ENCODE measurements around the gene DDX31.

The DDX31 gene

DNA sequence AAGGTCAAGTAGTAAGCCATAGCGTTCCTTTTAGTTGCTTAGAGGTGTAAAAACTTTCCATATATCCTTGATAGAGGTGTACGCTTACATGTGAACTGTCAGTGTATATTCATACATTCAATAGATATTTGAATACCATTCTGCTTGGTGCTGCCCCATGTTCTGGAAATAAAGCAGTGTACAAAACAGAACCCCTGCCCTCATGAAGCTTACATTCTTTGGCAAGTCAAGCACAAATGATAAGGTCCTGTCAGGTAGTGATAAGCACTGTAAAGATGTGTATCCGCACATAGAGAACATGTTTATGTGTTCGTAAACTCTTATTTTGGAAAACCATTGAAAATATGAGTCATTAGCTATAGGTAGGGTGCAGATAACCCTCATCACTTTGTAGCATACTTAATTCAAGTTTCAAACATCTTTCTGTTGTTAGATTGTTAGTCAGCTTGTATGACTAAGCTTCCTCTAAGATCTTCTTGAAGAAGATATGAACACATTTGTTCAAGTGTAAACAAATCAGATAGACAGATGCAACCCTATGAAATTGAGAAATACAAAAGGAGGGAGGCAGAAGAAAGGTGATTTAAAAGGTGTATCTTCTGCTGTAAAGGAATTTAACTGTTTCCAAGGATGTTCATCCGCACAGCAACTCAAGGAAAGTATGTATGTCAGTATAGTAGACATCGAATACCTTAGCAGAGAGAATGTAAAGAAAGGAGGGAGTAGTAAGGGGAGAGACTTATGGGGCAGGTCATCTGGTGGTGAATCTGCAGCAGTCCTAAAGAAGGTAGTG, 2.0 kb upstream of the DDX31 start:
- peak; percentile 33 for DNase-seq

DNA sequence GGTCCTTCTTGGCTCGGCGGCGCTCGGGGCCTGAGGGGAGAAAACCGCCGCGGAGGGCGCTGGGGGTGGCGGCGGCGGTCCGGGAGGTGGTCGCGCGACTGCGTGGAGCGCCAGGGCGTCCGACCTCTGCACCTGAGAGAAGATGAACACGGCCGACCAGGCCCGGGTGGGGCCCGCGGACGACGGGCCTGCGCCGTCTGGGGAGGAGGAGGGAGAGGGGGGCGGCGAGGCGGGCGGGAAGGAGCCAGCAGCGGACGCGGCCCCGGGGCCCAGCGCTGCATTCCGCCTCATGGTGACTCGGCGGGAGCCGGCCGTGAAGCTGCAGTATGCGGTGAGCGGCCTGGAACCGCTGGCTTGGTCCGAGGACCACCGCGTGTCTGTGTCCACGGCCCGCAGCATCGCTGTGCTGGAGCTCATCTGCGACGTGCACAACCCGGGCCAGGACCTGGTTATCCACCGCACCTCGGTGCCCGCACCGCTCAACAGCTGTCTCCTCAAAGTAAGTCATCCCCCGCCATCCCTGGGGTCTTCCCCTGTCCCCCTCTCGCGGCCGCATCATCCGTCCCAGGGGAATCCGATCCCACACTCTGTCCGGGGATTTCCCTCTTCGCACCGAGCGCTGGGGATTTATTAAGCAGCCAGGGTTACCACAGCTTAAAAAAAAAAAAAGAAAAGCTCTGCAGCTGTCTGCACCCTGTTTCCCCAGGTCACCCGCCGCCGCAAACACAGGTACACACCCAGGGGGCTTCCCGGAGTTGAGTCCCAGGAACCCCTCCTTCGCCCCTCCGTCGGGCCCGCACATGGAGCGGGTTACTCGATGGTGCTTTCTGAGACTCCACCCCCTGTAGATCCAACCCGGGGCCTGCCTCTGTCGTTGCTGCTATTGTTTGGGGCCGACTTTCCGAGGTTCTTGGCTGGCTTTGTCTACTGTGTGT, 941 bp upstream of the DDX31 start, which contains the start of gene GTF3C4:
GTF3C4 (plus strand) TSS at position 8 of the 935 bp plus-strand sequence; CDS start at position 143, 135 bp downstream.
- no peak for DNase-seq

DNA sequence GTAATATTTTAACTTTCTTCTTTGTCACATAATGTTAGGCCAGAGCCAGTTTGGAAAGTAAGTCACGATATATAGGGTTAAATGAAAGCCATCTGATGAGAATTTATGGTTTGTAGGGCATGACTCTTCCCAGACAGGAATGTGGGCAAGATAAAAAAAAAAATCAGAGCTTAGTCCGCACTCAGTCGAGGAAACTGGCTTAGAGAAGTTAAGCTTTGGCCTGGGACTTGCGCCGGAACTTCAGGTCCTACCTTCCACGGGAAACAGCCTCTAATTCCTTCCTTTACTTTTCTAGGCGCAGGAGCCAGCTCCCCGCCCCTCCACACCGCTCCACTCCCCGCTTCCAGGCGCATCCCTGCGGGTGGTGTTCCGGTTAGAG, 475 bp downstream of the DDX31 start:
- peak; percentile 75 for DNase-seq

DNA sequence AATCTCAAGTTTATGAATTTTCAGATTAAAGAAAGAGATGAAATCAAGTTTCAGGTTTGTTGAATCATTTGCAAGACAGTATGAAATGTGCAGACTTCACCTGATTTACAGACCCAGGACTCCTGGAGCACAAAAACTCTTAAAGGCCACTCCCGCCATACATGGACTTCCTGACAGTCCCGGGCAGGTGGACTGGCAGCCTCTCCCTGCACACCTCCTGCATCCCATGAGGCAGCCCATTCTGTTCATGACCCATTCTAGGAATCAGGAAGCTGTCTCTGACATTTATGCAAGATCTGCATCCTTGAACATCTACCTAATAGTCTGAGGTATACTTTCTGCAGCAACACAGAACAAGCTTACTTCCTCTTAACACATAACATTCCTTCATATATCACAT, 5.9 kb downstream of the DDX31 start:
- no peak for DNase-seq

DNA sequence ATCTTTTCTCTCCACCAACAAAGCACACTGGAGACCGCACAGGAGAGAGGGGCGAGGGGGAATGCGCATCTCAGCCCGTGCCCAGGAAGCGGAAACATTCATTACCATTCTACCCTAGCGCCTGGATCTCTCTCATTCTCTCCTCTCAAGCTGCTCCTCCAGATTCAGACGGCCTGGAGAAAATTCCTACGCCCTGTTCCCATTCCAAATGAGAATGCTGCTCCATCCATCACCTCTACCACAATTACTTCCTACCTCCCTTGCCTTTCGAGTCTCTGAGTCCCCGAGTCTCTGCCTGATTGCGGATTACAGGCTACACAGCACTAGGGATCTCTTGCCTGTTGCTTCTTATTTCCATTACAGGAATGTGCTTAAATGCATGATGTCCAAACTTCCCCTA, 6.7 kb downstream of the DDX31 start:
- no peak for DNase-seq

DNA sequence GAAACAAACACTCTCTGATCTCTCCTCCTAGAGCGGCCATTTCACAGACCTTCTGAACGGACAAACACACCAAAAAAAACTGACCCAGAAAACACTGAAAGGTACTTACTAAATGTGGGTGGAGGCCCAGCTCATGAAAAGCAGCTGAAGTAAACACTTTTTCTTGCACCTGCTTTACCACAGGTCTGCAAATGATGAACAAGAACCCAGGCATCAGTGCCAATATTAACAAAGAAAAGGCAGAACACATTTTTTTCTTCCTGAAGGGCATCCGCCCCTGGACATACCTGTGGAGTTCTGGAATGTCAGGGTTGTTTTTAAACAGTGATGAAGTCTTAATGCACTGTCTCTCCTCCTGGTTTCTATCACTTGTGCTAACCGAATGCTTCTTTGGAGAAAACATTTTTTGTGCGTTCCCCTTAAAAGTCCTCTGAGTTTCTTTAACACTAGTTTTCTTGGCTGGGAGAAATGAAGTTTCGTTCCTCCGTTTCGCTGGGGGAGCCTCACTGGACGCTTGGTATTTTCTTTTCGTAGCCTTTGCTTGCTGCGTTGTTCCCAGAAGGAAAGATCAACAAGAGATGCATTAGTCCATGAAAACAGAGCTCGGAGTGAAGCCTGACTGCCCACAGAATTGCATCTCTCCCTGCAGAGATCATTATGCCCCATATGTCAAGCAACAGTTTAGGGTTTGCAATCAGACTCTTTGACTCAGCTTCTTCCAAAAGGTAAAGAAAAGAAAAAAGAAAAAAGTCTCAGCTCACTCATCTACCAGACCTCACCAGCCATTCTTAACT, 7.4 kb downstream of the DDX31 start:
- DNase-seq: no peak

DNA sequence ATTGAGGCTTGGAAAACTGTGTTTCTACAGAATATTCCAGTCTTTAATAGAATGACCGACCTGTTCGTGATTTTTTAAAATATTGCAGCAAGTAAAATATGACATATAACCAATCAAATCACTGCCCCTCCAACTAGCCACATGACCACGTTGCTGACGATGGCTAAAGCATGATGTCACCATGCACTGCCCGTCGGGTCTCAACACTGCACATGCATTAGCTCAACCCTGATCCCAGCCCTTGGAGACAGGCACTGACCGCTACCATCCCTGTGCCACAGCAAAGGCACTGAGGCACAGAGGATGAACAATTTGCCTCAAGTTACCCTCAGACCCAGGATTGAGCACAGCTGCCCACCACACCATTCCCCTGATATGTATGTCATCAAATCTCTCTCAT, 13.5 kb downstream of the DDX31 start:
- DNase-seq: no peak

DNA sequence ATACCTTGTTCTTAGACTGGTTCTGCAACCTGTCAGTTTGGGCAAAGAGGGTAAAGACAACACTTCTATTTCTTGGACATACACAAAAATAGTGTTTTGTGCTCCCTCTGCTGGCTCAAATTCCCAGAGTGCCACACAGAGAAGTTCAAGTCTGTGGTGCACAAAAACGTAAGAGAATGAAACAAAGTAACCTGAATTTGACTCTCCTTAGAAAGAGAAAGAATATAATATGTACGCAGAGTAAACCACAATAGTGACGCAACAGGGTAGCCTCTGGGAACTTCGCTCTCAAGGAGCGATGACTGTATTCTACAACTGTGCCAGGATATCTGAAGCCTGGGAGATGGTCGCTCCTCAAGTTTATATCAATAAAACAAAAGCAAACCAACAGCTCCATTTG, 18.5 kb downstream of the DDX31 start:
- DNase-seq: no peak

DNA sequence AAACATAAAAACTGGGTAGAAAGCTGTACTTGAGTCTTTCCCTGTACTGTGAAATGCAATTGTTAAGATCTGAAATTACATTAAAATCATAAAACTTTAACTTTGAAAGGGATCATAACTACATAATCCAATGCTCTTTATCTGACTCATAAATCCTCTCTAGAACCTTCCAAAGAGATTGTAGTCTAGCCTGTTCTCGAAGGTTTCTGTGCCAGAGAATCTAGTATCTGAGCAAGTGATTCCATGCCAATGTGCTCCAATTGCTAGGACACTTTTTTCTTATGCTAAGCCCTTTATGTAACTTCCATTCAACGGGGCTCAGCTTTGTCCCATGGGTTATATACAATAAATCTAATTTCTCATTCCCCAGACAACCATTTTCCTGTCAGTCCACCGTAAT, 21.1 kb downstream of the DDX31 start:
- DNase-seq: no peak

DNA sequence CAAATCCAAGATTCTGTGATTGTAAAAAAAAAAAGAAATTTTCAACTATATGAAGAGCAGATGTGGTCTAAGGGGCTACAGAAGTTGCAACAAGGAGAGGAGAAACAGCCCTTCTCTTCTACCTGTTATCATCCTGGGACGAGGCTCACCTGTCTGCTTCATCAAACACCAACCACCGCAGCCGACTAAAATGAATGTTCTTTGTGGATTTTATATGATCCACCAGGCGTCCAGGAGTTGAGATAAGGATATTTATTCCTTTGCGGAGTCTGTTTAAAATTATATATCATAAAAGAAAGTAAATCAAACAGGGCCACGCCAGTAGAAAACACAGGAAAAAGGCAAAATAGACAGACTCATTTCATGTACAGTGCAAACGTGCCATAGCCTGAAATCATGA, 21.5 kb downstream of the DDX31 start:
- DNase-seq: no peak

DNA sequence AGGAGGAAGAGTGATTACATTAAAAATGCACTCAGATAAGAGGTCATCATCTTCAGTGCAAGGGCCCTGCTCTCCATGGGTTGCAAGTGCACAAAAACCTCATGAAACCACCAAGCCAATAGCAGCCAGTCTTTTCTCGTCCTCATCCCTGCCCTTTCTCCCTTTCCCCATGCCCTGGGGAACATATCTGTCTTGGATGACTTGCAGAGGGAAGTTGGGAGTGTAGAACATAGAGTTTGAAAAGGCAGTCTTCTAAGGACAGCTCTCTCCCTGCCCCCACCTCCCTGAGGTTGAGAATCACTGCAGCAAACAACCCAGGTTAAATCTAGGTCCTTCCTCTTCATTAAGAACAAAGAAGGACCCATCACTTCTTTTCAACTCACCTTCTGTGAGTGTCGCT, 22.0 kb downstream of the DDX31 start:
- DNase-seq: no peak

DNA sequence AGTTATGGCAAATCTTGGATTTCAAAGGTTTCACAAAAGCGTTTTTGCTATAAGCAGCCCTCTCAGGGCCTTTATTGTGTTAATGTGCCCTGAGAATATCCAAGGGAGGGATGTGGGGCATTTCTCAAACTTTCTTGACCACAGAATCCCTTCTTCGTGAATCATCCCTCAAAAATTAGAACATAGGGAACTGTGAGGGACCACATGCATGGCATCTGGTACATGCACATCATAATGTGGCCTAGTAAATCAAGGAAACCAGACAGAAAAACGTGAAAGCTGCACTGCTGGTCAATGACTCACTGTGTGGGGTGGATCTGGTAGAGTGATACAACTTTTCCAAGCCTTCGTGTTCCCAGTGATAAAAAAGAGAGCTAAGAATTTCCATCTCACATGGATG, 22.4 kb downstream of the DDX31 start:
- peak; percentile 86 for DNase-seq

DNA sequence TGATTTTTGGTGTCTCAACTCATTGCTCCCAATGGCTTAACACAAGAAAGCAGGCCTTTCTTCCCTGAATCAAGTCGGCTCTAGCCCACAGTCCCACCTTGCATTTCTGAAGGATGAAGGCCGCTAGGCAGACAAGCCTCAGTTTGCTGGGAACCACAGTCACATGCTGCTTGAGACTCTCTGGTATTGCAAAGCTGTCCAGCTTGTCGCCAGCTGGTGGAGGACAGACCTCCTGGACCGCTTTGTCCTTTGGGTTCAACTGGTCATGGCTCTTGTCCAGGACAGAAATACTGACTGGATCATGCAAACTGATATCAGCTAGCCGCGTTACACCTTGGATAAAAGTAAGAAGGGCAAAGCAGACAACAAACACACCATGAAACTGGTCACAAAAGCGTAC, 23.1 kb downstream of the DDX31 start:
- DNase-seq: no peak

DNA sequence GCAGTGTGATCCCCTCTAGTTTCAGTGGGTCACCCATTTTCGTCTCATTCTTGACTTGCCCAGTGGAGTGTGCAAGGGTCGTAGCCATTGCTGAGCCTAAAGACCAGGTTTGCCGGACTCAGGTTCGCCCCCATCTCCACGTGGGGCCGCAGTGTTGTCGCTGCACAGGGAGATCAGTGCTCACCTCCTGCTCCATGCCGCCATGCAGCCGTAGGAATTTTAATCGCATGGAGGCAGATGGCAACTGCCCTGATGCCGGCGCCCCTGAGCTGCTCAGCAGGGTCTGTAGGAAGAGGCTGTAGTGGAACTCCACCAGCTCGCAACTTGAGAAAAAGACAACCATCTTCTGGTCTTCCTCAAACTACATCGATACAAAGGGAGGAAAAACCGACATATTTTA, 24.1 kb downstream of the DDX31 start:
- no peak for DNase-seq

DNA sequence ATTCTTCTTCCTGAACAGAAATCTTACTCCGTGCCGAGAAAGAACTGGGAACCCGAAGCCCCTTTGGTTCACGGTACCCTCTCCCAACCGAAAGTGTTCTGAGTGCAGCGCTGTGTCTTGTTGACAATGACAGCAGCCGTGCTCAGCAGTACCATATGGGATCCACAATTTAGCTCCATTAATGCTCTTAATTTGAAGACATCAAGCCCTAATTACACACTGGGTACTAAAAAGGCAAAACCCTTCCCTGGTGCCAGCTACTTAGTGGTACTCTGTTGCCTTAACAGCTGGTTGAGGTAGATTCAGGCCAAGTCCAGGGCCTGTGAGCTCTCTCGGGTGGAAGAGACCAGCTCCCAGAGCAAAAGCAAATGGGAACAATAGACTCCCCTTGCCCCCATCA, 24.5 kb downstream of the DDX31 start:
- no peak for DNase-seq

DNA sequence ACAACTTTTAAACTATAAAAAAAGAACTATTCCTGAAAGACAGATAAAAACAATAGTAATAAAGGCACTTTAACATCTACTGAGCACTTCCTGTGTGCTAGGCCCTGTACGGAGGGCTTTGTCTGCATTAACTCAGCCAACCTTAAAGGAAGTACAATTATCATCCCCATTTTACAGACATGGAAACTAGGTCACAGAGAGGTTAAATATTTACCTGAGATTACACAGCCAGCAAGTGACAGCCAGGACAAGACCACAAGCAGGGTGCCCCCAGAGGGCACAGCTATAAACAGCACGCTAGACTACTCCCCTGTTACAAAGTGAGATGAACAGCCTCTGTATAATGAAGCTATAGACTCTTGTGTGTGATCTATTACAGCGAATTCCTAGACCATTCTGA, 25.5 kb downstream of the DDX31 start:
- no peak for DNase-seq

DNA sequence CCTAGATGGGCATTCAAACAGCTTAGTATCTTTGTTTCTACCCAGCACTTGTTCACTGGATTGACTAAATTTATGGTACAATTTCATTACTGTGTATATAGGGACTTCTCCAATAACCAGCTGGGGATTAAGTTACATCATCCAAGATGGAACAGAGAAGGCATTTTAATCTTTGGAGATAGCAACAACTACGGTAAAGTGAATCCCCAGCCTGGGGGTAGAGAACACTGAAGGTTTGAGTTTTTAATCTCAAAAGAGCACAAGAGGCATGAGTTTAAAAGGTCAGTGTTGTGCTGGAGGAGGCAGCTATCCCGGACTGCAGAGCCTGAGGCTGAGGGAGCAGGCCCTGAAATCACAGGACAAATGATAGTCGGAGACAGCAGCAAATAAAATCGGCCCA, 28.6 kb downstream of the DDX31 start:
- DNase-seq: no peak

DNA sequence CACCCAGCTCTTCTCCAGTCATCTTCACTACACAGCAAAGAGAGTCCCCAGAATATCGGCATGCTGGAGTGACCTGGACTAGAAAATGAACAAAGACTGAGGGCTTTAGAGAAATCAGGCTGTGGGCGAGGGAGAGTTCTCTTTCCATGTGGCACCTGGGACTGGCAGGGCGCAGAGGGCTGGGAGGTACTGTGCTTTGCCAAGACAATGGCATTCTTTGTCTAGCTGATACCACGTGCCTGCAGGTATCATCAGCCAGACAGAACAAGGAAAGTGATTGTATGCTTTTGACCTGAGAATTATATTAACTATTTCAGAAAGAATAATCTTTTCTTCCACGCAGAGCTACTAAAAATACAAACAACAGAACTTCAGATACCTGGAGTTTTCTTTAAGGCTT, 30.5 kb downstream of the DDX31 start:
- no peak for DNase-seq

DNA sequence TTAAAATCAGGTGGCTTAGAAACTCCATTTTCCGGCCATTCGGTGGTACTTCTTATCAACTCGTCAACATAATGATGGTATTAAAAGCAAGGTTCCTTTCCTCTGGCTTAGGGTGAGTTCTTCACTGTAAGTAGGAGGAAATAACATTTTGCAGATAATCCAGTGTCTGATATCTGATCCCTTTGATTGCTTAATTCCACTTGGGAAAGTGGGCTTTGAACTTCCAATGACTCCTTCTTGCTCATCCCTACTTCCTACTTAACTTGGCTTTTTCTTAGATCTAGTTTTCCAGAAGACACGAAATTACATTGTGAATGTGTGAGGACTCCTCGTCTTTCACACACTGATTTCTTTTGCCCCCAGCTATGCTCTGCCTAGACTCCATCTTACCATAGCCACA, 31.5 kb downstream of the DDX31 start:
- DNase-seq: no peak

DNA sequence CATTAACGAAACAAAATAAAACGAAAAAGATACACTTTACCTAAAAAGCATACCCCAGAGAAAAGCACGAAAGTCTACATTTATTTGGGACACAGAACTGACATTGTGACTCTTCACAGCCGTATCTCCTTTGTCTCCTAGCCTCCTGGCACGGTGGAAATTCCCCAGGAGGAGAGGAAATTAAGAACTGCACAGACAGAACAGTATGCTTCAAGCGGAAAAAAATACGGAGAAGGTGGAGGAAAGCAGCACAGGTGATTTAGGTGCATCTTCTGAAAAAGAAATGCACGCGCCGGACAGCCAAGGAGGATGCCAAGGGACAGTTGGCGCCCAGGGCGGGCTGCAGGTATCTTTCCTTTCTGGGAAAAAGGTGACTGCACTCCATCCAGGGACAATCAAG, 32.0 kb downstream of the DDX31 start:
- DNase-seq: no peak

DNA sequence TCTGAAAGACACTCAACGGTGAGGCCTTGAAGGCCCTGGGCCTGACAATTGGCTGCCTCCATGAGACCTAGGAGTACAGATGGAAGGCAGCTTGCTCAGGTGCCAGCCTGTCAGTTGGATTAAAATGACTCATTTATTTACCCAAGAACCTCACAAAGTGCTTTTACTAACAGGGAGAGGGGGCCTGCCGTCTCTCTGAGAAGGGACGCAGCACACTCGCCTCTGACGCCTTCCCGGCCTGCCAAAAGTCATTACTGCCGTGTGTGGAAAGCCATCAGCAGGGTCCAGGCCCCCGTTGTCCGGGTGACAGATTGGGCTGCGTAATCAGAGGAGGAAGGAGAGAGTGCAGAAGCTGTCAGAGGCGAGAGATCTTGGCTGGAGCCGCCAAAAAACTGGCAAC, 32.4 kb downstream of the DDX31 start:
- DNase-seq: no peak

DNA sequence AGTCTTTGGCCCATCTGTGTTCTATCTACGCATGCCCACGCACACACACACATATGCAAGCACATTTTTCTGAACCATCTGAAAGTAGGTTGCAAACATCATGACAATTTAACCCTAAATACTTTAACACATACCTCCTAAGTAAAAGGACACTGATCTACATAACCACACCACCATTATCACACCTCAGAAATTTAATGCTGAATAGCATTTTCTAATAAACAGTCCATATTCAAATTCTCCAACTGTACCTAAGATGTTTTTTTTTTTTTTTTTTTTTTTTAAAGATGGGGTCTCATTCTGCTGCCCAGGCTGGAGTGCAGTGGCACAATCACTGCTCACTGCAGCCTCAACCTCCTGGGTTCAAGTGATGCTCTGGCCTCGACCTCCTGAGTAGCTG, 35.5 kb downstream of the DDX31 start:
- no peak for DNase-seq

DNA sequence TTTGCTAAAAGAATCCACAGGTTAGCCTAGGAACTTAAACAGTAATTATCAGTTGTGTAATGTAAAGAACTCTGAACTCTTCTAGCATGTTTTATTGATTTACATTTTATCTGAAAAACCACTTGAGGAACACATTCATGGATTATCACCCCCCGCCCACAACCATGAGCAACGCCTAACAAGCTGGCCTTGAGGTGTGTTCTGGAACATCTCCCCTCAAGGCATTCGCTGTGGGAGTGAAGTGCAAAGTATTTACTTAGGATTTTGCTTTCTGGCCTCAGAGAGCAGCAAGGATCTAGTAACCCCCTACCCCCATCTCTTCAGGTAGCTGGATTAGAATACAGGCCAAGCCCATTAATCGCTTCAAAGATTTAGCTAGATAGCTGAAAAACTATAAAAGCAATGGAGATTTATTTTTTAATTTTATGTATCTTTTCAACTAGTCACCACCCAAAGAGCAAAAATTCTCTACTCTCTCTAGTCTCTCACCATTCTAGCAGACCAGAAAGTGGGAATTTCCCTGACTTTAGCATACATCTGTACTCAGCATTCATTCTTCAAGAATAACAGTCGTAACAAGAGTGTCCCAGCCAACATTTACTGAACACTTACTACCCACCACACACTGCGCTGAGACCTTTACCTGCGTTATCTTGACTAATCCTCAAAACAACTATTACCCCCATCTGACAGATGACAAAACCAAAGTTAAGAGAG, 37.2 kb downstream of the DDX31 start:
- no peak for DNase-seq

Data from NCI-H226 (cell line).